Measurements from ENCODE around the gene ADSL. TPM values are rescaled to one million over a fixed set of nuclear protein-coding genes. Genes with fewer than 3 reads are reported as not detected.

Gene ADSL
- total and polyA plus RNA-seq, 2 of the 8 experiments (the other 6 are each of a cell fraction or from before 2014, with no cell fraction given), result 197 to 218 TPM

DNA sequence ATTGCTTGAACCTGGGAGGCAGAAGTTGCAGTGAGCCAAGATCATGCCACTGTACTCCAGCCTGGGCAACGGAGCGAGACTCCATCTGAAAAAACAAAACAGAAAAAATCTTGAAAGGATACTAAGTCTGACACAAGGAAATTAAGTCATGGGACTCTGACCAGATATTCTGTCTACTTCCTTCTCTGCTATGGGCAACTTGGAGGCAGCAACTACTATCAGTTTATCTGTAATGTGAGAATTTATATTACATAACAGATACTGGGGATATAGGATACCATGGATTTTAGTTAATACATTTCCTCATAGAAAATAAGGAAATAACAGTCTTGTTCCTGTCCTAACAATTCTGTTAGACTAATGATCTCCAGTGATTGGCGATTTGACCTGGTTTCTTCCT lies 22.5 kb downstream of the ADSL start:
- ChIA-PET CTCF (ENCODE audit: partially characterized antibody) (interaction anchor here (1.2 to 4.4 kb wide), 2 partner anchors 21 to 111 kb away, joined by 3 to 18 read pairs; no protein-coding TSS in a partner anchor), POLR2A (ENCODE audit: partially characterized antibody) (interaction anchor here (0.8 to 3.9 kb wide), 7 partner anchors 11 to 339 kb away, joined by 3 to 12 read pairs (median 3); no protein-coding TSS in a partner anchor)
- 92% methylated on average over 3 of the region's 3 CpGs; no CpG with 5 or more reads in 1 of the 2 experiments for WGBS, 2 experiments (ENCODE audit: extremely low coverage in 1 of 2, insufficient coverage in 1 of 2, insufficient read length in 1 of 2, insufficient replicate concordance in 2 of 2, low coverage in 1 of 2, low lambda C conversion rate in 2 of 2, missing lambda C conversion rate in 1 of 2)
- TF ChIP-seq BCL11A (IDR thresholded peaks at IDR 0.05; ENCODE audit: low read depth in 2 of 2, low read length in 2 of 2) (no peak), SIX5 (IDR thresholded peaks at IDR 0.05; ENCODE audit: low read depth, low read length) (no peak), RFX5 (IDR thresholded peaks at IDR 0.05; ENCODE audit: borderline replicate concordance, low read depth, low read length) (no peak), MAX (IDR thresholded peaks at IDR 0.05) (no peak), SP4 (IDR thresholded peaks at IDR 0.05; ENCODE audit: low read length) (no peak), SIRT6 (IDR thresholded peaks at IDR 0.05; ENCODE audit: low read length) (no peak), RAD21 (IDR thresholded peaks at IDR 0.05 in 1 of 2, conservative IDR thresholded peaks at IDR 0.05 in 1 of 2; ENCODE audit: low read depth in 2 of 2, low read length in 2 of 2) (no peak), HDAC6 (IDR thresholded peaks at IDR 0.05; ENCODE audit: low read depth, low read length) (no peak)
- TF ChIP-seq, protein P1, sequence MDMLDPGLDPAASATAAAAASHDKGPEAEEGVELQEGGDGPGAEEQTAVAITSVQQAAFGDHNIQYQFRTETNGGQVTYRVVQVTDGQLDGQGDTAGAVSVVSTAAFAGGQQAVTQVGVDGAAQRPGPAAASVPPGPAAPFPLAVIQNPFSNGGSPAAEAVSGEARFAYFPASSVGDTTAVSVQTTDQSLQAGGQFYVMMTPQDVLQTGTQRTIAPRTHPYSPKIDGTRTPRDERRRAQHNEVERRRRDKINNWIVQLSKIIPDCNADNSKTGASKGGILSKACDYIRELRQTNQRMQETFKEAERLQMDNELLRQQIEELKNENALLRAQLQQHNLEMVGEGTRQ (IDR thresholded peaks at IDR 0.05; ENCODE audit: low read length), result no peak

More for the DNA sequence above, 22.5 kb downstream of the ADSL start:
- Histone ChIP-seq H4K5ac (ENCODE audit: insufficient read length, low read depth, low read length) (no peak overlapping the region), H2AK5ac (ENCODE audit: low read depth, low read length) (no peak overlapping the region), H3K56ac (replicated peaks; ENCODE audit: insufficient read length, low read depth, low read length) (no peak overlapping the region), H3K36me3 (ENCODE audit: control insufficient read depth in 2 of 4, insufficient read depth in 4 of 4, low read length in 3 of 4) (peaks cover 30 to 57% (median 43%) of the 10 kb centered on the region in 4 experiments), H3K23me2 (ENCODE audit: low read depth, low read length) (peaks cover 4% of the 10 kb centered on the region; the same call in 1 of the 2 replicates), H3K4me2 (ENCODE audit: insufficient read depth in 1 of 2, low read depth in 2 of 2, low read length in 2 of 2) (no peak overlapping the region), H2BK15ac (ENCODE audit: low read length) (no peak overlapping the region), H2BK5ac (ENCODE audit: low read depth, low read length) (no peak overlapping the region), H3K4me1 (replicated peaks in 1 of 4; ENCODE audit: control insufficient read depth in 3 of 4, insufficient read depth in 4 of 4, low read length in 3 of 4) (peaks cover 0 to 3% (median 0%) of the 10 kb centered on the region in 4 experiments; a peak in 1 of 7 replicates), H4K20me1 (replicated peaks in 1 of 2; ENCODE audit: control insufficient read depth in 1 of 2, insufficient read depth in 2 of 2, low read length in 2 of 2) (peaks cover 0 to 3% of the 10 kb centered on the region in 2 experiments), H4K91ac (replicated peaks; ENCODE audit: insufficient read length, low read length) (no peak overlapping the region), H3K14ac (ENCODE audit: insufficient read length) (no peak overlapping the region), H3K4me3 (ENCODE audit: extremely low read depth in 1 of 4, insufficient read depth in 2 of 4, low read depth in 3 of 4, low read length in 4 of 4) (no peak overlapping the region), H3K79me2 (ENCODE audit: control insufficient read depth in 1 of 2, insufficient read depth in 2 of 2, low read length in 2 of 2) (no peaks in the 10 kb centered on the region), H3K18ac (ENCODE audit: extremely low read depth, low read length) (no peak overlapping the region), H3K27ac (ENCODE audit: low read depth, low read length) (no peak overlapping the region), H2BK120ac (replicated peaks; ENCODE audit: low read depth, low read length) (no peak overlapping the region), H3K23ac (ENCODE audit: insufficient read length) (no peak overlapping the region), H3K9ac (replicated peaks in 1 of 4; ENCODE audit: extremely low read depth in 1 of 4, low read depth in 3 of 4, low read length in 3 of 4) (no peak overlapping the region), H3K9me3 (ENCODE audit: insufficient read depth in 2 of 2, low read depth in 1 of 2, low read length in 1 of 2) (no peaks in the 10 kb centered on the region; a peak in 1 of 4 replicates), H2AFZ (ENCODE audit: low read length) (no peak overlapping the region), H4K8ac (ENCODE audit: extremely low read depth, insufficient read depth, low read length) (no peak overlapping the region), H3K4ac (replicated peaks; ENCODE audit: insufficient read length, low read depth, low read length) (no peak overlapping the region), H2BK20ac (ENCODE audit: low read length) (no peak overlapping the region), H2BK12ac (ENCODE audit: low read depth, low read length) (no peak overlapping the region), H3K27me3 (replicated peaks in 1 of 4; ENCODE audit: control insufficient read depth in 3 of 4, extremely low read depth in 1 of 4, insufficient read depth in 3 of 4, low read length in 3 of 4) (no peaks in the 10 kb centered on the region), H3K79me1 (ENCODE audit: low read depth, low read length) (0 out of 2 replicates have a peak, but pooled peaks cover 2% of the 10 kb centered on the region)
- FAIRE-seq (no peak), DNase-seq (ENCODE audit: low read depth in 1 of 2, low spot score in 2 of 2) (no peak)

All from H1 (cell line).